OCI-M1 (cell line): Measurements from ENCODE around the gene TCF4.

Experiments used
- DNase-seq: peaks from one replicate; lab custom pipeline; 2025; lab: John Stamatoyannopoulos, UW

The TCF4 gene

DNA sequence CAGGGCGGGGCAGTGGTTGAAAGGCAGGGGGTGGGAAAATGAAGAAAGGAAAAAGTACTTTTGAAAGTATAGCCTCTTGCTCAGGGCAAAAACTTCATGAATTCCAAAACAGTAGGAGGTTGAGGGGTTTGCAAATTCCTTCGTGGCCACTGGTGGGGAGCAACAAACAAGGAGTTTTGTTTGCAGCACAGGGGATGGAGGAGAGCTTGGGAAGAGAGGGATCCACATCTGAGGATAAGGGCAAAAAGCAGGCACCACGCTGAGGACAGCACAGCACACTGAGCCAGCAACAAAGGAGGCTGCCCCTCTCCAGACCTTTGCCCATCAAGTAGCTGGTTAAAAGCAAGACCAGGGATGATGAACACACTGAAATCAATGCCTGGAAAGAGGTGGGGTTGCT lies 148.9 kb downstream of the TCF4 start:
- no peak for DNase-seq

GRCh38 chr18:55435592-55435991 lies 152.4 kb downstream of the TCF4 start:
- no peak for DNase-seq

DNA sequence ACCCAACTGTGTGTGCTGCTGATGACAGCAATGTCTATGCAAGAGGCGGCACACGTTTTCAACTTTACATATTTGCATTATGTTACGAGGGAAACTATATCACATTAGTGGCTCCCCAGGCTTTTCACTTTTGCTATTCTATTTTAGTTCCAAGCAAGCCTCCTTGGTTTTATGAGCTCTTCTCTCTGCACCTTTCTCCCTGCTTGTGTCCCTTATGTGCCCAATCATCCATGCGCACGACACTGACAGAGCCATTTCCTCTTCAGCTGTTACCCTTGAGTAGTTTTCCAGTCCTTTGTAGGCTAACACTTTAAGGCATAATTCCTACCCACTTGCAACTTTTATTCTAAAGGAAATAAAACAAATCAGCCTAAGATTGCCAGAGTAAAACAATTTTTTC lies 154.3 kb downstream of the TCF4 start:
- DNase-seq, result no peak

- DNase-seq, result no peak
Measured at GRCh38 chr18:55433140-55433539, 154.9 kb downstream of the TCF4 start.

GRCh38 chr18:55432307-55433040 lies 155.5 kb downstream of the TCF4 start:
- DNase-seq, result no peak

DNA sequence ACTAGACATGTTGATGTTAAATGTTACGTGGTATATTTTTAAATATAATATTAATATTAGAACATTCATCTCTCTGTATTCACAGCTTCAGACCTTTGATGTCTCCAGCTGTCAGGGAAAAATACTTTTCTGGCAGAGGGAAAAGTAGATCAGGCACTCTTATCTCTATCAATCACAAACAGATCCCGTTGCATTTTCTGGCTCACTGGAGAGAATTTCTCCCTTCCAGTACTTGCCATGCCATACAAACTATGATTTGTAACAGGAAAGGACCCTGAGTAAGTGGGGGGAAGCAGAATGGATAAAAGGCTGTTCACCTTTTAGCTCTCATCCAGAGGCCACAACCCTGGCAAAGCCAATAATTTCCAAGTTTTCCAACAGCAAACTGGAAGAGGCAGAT lies 158.0 kb downstream of the TCF4 start:
- DNase-seq, result no peak

DNA sequence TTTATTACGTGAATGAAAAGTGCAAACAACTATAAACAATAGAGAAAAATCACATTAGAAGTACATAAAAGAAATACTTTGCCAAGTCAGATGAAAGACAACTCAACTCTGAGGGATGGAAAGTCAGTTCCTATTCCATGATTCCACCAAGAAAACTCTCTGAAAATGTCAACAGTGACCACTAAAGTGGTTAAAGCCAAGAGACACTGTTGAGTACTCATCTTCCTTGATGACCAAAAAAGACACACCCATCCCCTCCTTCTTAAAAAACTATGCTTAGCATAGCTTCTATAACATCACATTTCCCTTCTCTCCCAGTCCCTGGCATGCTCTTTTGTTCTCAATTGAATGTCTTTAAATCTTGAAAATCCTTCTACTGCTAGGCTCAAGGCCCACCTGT lies 160.0 kb downstream of the TCF4 start:
- no peak for DNase-seq

DNA sequence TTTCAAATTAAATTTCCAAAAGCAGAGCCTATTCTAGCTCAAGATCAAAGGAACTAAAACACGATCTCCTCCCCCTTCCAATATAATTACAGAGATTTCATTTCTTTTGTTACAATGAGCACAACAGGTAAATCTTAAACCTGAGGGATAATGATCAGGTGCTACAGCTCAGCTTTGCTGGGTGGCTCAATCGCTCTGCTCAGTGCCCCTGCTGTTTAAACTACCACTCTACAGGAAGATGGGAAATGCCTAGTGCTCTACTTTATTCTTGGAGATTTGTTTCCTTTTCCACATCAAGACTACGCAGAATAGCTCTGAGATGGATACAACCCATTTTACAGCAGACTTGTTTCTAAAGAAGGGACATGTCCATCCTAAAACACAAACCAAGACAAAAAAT lies 162.3 kb downstream of the TCF4 start:
- no peak for DNase-seq

- no peak for DNase-seq
Measured at GRCh38 chr18:55422456-55423180, 165.4 kb downstream of the TCF4 start.

- DNase-seq, result no peak
Measured at GRCh38 chr18:55421615-55422419, 166.2 kb downstream of the TCF4 start.

GRCh38 chr18:55421308-55421614 lies 166.7 kb downstream of the TCF4 start:
- DNase-seq, result no peak

- DNase-seq, result no peak
Measured at GRCh38 chr18:55420665-55421307, 167.2 kb downstream of the TCF4 start.

DNA sequence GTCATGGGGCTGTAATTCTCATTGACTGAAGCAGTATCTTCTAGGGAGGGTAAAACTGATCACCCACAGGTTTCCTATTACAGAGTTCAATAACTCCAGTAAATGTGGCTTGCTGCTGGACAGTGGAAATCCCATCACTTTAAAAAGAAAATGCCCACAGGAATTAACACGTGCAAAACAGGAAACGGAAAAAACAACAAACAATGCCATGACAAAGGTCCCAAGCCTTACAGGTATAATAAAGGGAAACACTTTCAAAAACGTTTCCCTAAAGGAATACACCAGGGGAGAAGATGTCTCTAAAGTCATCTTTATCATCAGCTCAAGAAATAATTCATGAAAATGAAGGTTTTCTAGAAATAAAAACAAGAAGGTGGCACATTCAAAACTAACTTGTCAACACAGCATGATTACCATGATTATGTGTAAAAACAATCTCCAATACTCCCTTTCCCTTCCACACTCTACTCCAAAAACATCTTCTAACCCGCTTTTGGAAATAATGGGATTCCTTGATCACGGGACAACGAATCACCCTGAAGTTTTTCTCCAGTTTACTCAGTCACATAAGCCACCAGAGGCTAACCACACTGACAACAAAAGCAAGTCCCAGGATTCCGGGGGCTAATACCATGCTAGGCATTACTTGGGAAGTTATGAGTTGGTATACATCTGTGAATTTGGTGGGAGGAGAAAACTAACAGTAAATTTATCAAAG lies 167.9 kb downstream of the TCF4 start:
- DNase-seq, result no peak

GRCh38 chr18:55419132-55419946 lies 168.7 kb downstream of the TCF4 start:
- DNase-seq, result no peak

DNA sequence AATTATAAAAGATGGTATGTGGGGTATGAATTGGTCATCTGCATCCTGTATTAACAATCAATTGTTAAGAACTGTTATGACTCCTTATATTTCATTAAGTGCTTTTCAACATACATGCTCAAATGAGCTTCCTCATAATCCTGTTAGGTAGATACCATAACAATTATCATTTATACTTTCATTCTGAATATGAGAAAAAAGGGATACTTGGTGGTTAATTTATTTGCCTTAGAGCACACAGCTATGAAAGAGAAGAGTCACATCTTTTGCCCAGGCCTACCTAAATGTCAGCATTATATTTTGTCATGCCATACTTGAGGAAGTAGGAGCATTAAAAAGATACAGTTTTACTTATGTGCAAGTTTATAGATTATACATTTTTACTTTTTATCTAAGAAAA lies 169.6 kb downstream of the TCF4 start:
- DNase-seq, result no peak

GRCh38 chr18:55416791-55417190 lies 171.2 kb downstream of the TCF4 start:
- no peak for DNase-seq

GRCh38 chr18:55415258-55415871 lies 172.6 kb downstream of the TCF4 start:
- peak; percentile 92 for DNase-seq

DNA sequence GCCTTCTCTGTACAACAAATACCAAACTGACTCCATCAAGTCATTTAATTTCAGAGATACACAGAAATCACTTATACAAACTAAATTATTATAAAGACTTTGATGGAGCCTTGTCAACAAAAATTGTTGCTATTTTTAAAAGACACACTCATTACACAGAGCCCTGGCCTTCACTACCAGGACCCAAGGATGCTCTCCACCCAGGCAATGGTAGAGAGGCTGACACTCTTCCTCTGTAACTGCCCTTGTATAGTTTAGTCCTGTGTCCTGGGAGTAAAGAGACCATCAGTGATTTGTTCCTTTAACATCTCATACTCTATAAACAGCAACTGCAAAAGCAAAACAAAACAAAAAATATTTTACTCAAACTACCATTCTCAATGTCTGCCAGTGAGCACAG lies 173.5 kb downstream of the TCF4 start:
- DNase-seq, result no peak

- no peak for DNase-seq
Measured at GRCh38 chr18:55413474-55413873, 174.5 kb downstream of the TCF4 start.

GRCh38 chr18:55407774-55408535 lies 180.0 kb downstream of the TCF4 start:
- DNase-seq, result no peak
